Activated CD4-positive, alpha-beta memory T cell treated with anti-CD3 and anti-CD28 coated beads for 36 hours (primary cell): ENCODE measurements around the gene PAXIP1. TPM values are rescaled to one million over a fixed set of nuclear protein-coding genes. Genes with fewer than 3 reads are reported as not detected.

Experiments
- CTCF ChIA-PET: fragments of 350-600 bp; sonication (Branson Sonifier 250); formaldehyde crosslinking; loops from one replicate; lab custom pipeline; 2021; ENCODE audit warnings: antibody characterized with exemption, inconsistent platforms; lab: Charles Lee
- POLR2A ChIA-PET: fragments of 350-600 bp; sonication (Branson Sonifier 250); formaldehyde crosslinking; loops from one replicate; lab custom pipeline; 2021; ENCODE audit warnings: antibody characterized with exemption; lab: Charles Lee
- DNase-seq: peaks from one replicate; pipeline ENCODE4 v3.0.0-alpha.2; 2020
- H3K27ac Mint-ChIP-seq: one replicate; pipeline ENCODE4 v1.8.0; 2021; ENCODE audit warnings: mixed read lengths
- H3K27me3 Mint-ChIP-seq: one replicate; pipeline ENCODE4 v1.8.0; 2021; ENCODE audit warnings: mixed read lengths
- H3K36me3 Mint-ChIP-seq: one replicate; pipeline ENCODE4 v1.8.0; 2021; ENCODE audit warnings: mixed read lengths
- H3K4me1 Mint-ChIP-seq: one replicate; pipeline ENCODE4 v1.8.0; 2021; ENCODE audit warnings: low read depth, mixed read lengths
- H3K4me3 Mint-ChIP-seq: one replicate; pipeline ENCODE4 v1.8.0; 2021; ENCODE audit warnings: mild to moderate bottlenecking, mixed read lengths
- H3K9me3 Mint-ChIP-seq: one replicate; pipeline ENCODE4 v1.8.0; 2021; ENCODE audit warnings: mixed read lengths
- intact Hi-C: fragments of 100-400 bp; cut with micrococcal nuclease; formaldehyde crosslinking; loops from one replicate; pipeline ENCODE4 v1.15.1; 2023
- total RNA-seq, 2 experiments: library from RNA; stranded (reverse); gene quantifications; one replicate each; pipeline ENCODE4 v1.2.3, GENCODE V29; 2021

The PAXIP1 gene
- total RNA-seq, 2 experiments from 2014 or later: 21.7 to 22.2 TPM

DNA sequence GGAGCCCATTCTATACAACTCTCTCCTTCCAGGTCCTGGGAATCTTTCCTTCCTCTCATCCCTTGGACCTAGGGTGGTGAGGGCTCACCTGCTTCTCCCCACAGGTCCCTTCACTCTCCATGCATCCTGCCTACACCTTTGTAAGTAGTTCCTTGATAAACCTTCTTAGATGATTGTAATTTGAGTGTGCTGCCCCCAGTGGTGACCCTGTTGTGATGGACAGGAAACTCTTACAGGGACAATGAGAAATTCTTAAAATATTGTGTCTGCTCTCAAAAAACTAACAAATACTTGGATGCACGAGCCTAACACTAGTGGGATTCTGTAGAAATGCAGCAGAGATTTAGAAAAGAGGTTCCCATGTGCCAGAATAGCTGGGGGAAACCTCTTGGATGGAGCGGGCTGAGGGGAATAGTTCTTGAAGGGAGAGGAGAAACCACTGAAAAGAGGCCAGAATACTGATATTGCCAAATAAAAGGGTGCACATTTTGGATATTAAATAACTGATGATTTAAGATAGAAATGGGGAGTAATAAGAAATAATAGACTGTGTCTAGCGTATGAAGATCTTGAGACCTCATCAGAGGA, 6.7 kb upstream of the PAXIP1 start:
- Mint-ChIP-seq H3K4me1 (peaks cover 4% of the 10 kb centered on the region), H3K36me3 (peaks cover 6% of the 10 kb centered on the region), H3K4me3 (no peak overlapping the region), H3K27ac (no peak overlapping the region), H3K9me3 (no peaks in the 10 kb centered on the region), H3K27me3 (no peaks in the 10 kb centered on the region)
- peak; percentile 38 for DNase-seq
- intact Hi-C loops: loop anchor here (10.0 kb wide), 2 partner anchors 1635 to 1885 kb away; partner anchors contain the start of genes LMBR1 and RNF32
- POLR2A ChIA-PET: no interaction called here
- CTCF ChIA-PET: interaction anchor here (0.6 to 3.3 kb wide), 13 partner anchors 10 to 335 kb away, joined by 3 to 17 read pairs (median 3); partner anchors contain the start of gene HTR5A

DNA sequence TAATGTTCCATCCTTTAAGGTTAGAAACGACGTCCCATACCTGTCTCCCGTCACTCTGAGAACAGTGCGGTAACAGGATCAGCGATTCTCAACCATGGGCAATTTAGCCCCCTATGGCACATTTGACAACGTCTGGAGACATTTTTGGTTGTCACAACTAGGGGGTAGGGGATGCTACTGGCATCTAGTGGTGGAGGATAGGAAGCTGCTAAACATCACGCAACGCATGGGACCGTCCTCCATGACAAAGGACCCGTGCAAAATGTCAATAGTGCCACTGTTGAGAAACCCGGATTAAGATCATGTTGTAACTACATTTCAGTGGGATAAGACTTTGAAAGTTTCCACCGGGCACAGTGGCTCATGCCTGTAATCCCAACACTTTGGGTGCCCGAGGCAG, 5.0 kb upstream of the PAXIP1 start:
- Mint-ChIP-seq H3K4me1 (peaks cover 8% of the 10 kb centered on the region), H3K36me3 (peaks cover 12% of the 10 kb centered on the region), H3K27me3 (no peaks in the 10 kb centered on the region), H3K27ac (no peak overlapping the region), H3K4me3 (no peak overlapping the region), H3K9me3 (no peaks in the 10 kb centered on the region)
- intact Hi-C loops: loop anchor here (1.0 to 10.0 kb wide), 4 partner anchors 81 to 1887 kb away; partner anchors contain the start of genes LMBR1 and RNF32
- POLR2A ChIA-PET: no interaction called here
- CTCF ChIA-PET: interaction anchor here (1.1 to 3.3 kb wide), 4 partner anchors 12 to 94 kb away, joined by 3 to 17 read pairs (median 5); no protein-coding TSS in a partner anchor
- DNase-seq: peak; percentile 26

DNA sequence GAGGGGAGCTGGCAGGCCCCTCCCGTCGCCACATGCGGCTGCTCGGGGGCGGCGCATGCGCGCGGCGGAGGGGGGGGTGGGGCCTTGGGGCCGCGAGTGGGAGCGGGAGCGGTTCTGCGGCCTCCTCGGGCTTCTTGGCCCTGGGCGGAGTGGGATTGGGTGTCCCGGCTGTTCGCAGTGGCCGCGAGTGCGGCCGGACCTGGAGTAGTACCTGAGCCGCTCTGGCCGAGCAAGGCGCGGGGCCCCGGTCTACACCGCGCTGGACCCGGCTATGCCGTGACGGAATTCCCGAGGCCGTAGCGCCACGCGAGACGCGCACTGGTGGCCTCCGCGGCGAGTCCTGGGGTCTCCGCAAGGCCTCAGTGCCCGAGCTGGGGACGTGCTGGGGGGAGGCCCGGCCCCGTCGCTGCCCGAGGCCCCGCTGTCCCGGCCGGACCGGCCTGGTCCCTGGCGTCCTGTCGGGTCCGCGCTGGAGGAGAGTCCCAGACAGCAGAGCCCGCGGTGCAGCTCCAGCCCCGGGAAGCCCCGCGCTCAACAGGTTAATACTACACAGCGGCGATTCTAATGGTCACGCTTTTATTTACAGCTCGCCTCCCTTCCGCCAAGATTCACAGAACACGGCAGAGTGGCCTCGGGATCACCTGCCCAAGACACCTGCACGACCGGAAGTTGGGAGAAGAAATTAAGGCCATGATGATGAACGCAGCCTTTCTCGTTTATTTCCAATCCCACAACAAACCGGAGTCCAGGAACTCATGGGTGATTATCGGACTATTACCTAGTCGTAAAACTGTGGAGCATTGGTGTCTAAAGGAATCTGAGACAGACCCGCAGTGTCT, 671 bp upstream of the PAXIP1 start:
- CTCF ChIA-PET: interaction anchor here (1.1 to 1.6 kb wide), 2 partner anchors 76 to 342 kb away, joined by 5 to 10 read pairs; no protein-coding TSS in a partner anchor
- DNase-seq: peak; percentile 89
- intact Hi-C loops: loop anchor here (1.0 to 10.0 kb wide), 7 partner anchors 67 to 1891 kb away; partner anchors contain the start of genes HTR5A, LMBR1 and RNF32
- Mint-ChIP-seq H3K9me3 (no peaks in the 10 kb centered on the region), H3K4me3 (peak overlapping the region; percentile 89), H3K27ac (peak overlapping the region; percentile 91), H3K27me3 (no peaks in the 10 kb centered on the region), H3K4me1 (peaks cover 12% of the 10 kb centered on the region), H3K36me3 (peaks cover 14% of the 10 kb centered on the region)
- POLR2A ChIA-PET: interaction anchor here (0.7 to 1.4 kb wide), 6 partner anchors 10 to 295 kb away, joined by 3 to 7 read pairs (median 4); partner anchors contain the start of gene INSIG1

DNA sequence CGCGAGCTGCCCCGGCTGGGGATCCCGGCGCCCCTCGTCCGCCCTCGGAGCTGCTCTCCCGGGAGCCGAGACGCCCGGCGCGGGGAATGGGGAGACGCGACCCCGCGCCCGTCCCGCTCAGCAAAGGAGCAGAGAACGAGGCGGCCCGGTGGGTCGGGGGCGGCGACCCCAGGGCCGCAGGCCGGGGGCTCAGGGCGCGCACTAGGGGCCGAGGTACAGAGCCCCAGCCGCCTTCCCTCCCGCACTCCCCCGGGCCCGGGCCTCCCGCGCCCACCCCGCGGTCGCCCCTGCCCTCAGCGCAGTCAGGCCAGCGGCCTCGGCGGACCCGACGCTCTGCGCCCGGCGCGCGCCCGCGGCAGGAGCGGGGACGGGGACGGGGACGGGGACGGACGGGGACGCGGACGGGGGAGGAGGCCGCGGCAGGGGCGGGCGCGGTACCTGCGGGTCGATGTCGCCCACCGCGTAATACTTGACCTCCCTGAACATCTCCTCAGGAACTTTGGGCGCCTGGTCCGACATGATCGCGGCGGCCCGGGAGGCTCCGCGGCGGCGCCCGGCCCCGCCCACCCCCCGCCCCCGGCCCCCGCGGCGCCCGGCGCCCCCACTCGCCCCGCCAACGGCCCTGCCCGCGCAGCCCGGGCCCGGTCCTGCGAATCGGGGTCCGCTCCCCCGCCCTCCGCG, 373 bp downstream of the PAXIP1 start:
- Mint-ChIP-seq H3K27ac (no peak overlapping the region), H3K36me3 (peaks cover 18% of the 10 kb centered on the region), H3K4me3 (no peak overlapping the region), H3K9me3 (no peaks in the 10 kb centered on the region), H3K27me3 (no peaks in the 10 kb centered on the region), H3K4me1 (peaks cover 12% of the 10 kb centered on the region)
- peak; percentile 51 for DNase-seq
- intact Hi-C loops: loop anchor here (5.0 to 10.0 kb wide), 3 partner anchors 340 to 1892 kb away; partner anchors contain the start of genes LMBR1 and RNF32
- CTCF ChIA-PET: interaction anchor here (1.1 to 1.6 kb wide), 3 partner anchors 75 to 343 kb away, joined by 4 to 10 read pairs (median 5); no protein-coding TSS in a partner anchor
- POLR2A ChIA-PET: interaction anchor here (0.9 to 1.4 kb wide), 4 partner anchors 8 to 297 kb away, joined by 4 to 7 read pairs (median 4); partner anchors contain the start of gene INSIG1

DNA sequence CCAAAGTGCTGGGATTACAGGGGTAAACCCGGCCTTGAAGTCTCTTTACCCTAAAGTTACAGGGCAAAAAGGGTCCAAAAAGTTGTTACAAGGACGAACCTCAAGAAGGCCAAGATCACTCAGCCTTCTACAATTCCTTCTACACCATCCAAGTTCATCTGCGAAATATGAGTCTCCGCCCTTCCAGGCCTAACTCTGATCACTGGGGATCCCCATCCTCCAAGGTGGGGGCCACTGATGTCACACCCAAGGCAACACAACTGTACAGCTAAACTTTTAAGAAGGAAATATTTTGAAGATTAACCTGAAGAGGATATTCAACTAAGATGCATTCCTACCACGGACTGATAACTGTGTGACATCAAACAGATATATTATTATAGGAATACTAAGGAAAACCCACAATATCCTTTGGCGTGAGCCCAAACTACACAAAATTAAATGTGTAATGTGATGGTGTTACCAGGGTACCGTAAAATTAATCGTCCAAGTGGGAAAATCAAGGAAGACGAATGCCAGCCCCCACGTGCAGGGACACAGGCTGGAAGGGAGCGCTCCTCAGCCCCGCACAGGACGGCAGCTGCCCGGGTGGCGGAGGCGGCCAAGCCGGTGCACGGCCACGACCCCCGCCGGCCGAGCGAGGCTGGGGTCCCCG, 1.0 kb downstream of the PAXIP1 start:
- CTCF ChIA-PET: interaction anchor here (1.1 kb wide), 2 partner anchors 74 to 246 kb away, joined by 4 to 7 read pairs; no protein-coding TSS in a partner anchor
- peaks cover 12% of the 10 kb centered on the region for H3K4me1 Mint-ChIP-seq

DNA sequence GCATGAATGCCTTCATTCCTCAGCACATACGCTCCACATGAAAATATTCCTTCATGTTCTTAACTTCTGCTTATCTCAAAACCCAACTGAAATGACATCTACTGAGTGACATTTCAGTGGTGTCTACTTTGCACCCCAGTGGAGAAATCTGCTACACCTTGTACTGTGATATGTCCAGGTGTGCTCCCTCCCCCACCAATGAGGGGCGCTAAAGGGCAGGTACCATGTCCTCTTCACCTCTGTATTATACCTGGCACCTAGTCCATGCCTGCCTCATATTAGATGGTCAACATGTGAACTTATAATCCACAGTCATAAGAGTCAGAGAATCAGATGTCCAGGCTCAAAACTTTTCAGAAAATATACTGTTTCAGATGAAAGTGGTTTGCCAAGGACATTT, 2.1 kb downstream of the PAXIP1 start:
- Mint-ChIP-seq H3K4me1 (peaks cover 12% of the 10 kb centered on the region), H3K27me3 (no peaks in the 10 kb centered on the region), H3K9me3 (no peaks in the 10 kb centered on the region), H3K27ac (no peak overlapping the region), H3K4me3 (no peak overlapping the region), H3K36me3 (peaks cover 28% of the 10 kb centered on the region)
- POLR2A ChIA-PET: no interaction called here
- CTCF ChIA-PET: interaction anchor here (1.1 to 3.5 kb wide), 3 partner anchors 9 to 86 kb away, joined by 3 to 15 read pairs (median 7); no protein-coding TSS in a partner anchor
- intact Hi-C loops: loop anchor here (5.0 to 10.0 kb wide), 3 partner anchors 342 to 1894 kb away; partner anchors contain the start of genes LMBR1 and RNF32
- peak; percentile 35 for DNase-seq

More for the DNA sequence above, 1.0 kb downstream of the PAXIP1 start:
- Mint-ChIP-seq H3K27ac (peak overlapping the region; percentile 38), H3K27me3 (no peaks in the 10 kb centered on the region), H3K4me3 (no peak overlapping the region), H3K9me3 (no peaks in the 10 kb centered on the region), H3K36me3 (peaks cover 23% of the 10 kb centered on the region)
- POLR2A ChIA-PET: no interaction called here
- intact Hi-C loops: loop anchor here (5.0 to 10.0 kb wide), 3 partner anchors 340 to 1893 kb away; partner anchors contain the start of genes LMBR1 and RNF32
- DNase-seq: peak; percentile 36

DNA sequence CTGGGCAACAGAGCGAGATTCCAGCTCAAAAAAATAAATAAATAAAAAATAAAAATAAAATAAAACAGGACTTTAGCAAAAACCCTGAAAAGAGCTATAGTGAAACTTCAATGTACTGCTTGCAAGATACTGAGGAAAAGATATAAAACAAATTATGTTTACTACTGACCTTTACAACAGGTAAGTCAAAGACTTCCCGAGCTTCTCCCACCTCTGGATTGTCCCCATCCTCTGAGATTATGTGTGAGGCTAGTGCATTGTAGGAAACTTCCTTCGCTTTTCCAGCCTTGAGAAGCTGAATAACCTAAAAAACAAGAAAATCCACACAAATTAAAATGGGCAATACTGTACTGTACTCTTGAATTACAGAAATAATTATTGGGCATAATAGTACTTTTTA, 4.4 kb downstream of the PAXIP1 start:
- intact Hi-C loops: no loop called here
- H3K27me3 Mint-ChIP-seq: no peaks in the 10 kb centered on the region
- CTCF ChIA-PET: interaction anchor here (0.7 to 3.5 kb wide), 3 partner anchors 11 to 347 kb away, joined by 3 to 15 read pairs (median 8); no protein-coding TSS in a partner anchor
- peaks cover 28% of the 10 kb centered on the region for H3K36me3 Mint-ChIP-seq
- POLR2A ChIA-PET: no interaction called here
- DNase-seq: no peak
- H3K4me3 Mint-ChIP-seq: no peak overlapping the region
- H3K27ac Mint-ChIP-seq: no peak overlapping the region
- H3K4me1 Mint-ChIP-seq: peaks cover 4% of the 10 kb centered on the region
- H3K9me3 Mint-ChIP-seq: no peaks in the 10 kb centered on the region

DNA sequence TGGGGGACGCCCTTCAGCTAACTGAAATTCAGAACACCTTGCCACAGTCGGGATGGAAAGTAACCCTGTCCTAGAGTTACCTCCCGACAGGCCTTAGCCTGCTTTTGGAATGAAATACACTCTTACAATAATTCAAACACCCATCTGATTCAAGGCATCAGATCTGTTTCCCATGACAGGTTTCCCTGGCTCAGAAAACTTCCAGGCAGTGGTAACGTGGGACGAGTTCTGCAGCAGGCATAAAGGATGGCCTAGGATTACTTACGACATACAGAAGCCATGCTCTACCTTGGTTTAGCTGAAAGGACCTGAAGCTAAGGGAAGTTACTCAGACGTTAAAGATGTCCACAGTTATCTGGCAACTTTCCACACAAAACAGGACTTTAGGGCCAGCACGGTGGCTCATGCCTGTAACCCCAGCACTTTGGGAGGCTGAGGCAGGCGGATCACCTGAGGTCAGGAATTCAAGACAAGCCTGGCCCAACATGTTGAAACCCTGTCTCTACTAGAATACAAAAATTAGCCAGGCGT, 5.0 kb downstream of the PAXIP1 start:
- Mint-ChIP-seq H3K9me3 (no peaks in the 10 kb centered on the region), H3K4me3 (no peak overlapping the region), H3K4me1 (peaks cover 4% of the 10 kb centered on the region), H3K27me3 (no peaks in the 10 kb centered on the region), H3K36me3 (peaks cover 33% of the 10 kb centered on the region), H3K27ac (no peak overlapping the region)
- intact Hi-C loops: no loop called here
- CTCF ChIA-PET: interaction anchor here (2.1 to 3.5 kb wide), 2 partner anchors 12 to 70 kb away, joined by 8 to 15 read pairs; no protein-coding TSS in a partner anchor
- DNase-seq: no peak
- POLR2A ChIA-PET: no interaction called here

DNA sequence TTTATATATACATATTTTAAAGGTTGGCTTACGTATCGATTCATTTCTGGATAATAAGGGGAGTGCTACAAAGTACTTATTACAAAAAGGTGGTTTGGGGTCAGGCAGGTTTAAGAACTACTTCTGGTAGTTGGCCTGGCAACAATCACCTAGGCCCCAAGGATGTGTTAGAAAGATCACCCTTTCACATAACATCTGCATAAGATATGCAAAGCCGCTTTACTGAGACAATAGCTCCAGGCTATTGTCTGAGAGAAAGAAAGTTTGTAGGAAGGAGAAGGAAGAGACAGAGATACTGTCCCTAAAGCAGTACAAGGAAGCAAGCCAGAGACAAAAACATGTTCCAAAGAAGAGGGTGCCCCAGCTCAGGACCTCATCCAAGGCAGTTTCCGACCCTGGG, 6.2 kb downstream of the PAXIP1 start:
- peaks cover 2% of the 10 kb centered on the region for H3K4me1 Mint-ChIP-seq
- H3K4me3 Mint-ChIP-seq: no peak overlapping the region
- H3K36me3 Mint-ChIP-seq: peaks cover 41% of the 10 kb centered on the region
- no peaks in the 10 kb centered on the region for H3K9me3 Mint-ChIP-seq
- ChIA-PET CTCF (interaction anchor here (1.0 to 1.9 kb wide), 2 partner anchors 12 to 69 kb away, joined by 3 to 6 read pairs; no protein-coding TSS in a partner anchor), POLR2A (no interaction called here)
- intact Hi-C loops: no loop called here
- no peak for DNase-seq
- no peak overlapping the region for H3K27ac Mint-ChIP-seq
- no peaks in the 10 kb centered on the region for H3K27me3 Mint-ChIP-seq

DNA sequence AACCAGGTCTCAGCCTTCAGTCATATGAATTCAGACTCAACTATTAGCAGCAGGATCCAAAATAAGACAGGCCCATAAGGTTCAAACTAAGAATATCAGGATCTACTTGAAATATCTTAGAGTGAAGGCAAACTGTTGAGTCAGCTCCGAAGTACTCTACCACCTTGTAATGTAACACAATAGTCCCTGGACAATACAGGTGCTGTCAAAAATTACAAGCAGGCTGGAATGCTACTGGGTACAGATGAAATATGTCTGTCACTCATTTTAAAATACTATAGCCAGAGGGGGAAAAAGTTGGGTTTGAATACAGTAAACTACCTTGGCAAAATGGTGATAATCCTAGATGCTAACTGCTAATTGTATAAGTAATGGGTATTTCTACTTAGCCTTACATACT, 6.8 kb downstream of the PAXIP1 start:
- intact Hi-C loops: no loop called here
- Mint-ChIP-seq H3K36me3 (peaks cover 45% of the 10 kb centered on the region), H3K27me3 (no peaks in the 10 kb centered on the region), H3K4me1 (no peaks in the 10 kb centered on the region), H3K27ac (no peak overlapping the region), H3K4me3 (no peak overlapping the region), H3K9me3 (no peaks in the 10 kb centered on the region)
- POLR2A ChIA-PET: no interaction called here
- DNase-seq: no peak
- CTCF ChIA-PET: interaction anchor here (1.0 to 1.9 kb wide), 2 partner anchors 13 to 68 kb away, joined by 3 to 6 read pairs; no protein-coding TSS in a partner anchor
